ENCODE measurements around the gene RTEL1.

RTEL1 gene

DNA sequence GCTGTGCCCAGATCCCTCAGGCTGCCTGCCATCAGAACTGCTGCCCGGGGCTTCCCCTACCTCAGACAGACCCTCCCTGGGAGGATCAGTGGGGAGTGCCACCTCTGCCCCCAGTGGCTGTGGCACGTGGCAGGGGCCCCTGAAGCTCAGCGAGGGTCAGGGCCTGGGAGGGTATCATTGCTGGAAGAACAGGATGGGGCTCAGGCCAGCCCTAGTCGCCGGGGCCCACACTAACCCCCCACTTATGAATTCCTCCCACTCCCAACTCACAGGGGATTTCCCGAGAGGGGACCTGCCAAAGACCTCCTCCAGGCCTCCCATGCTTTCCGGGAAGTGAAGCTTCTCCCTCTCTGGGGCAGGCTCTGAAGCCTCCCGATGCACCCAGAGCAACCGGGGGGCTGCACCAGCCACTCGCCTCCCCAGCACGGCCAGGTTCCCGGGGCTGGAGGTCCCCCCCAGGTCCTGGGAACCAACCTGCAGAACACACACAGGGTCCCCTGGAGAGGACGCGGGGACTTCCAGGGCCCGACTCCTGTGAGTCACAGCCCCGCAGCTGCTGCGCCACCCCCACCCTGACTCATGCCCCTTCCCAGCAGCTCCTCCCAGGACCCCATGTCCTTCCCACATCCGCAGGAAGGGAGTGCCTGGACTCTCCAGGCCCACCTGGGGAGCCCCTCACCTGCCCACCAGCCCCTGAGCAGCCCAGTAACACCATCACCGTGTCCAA, 40.8 kb downstream of the RTEL1 start:
- TF ChIP-seq, protein P1, sequence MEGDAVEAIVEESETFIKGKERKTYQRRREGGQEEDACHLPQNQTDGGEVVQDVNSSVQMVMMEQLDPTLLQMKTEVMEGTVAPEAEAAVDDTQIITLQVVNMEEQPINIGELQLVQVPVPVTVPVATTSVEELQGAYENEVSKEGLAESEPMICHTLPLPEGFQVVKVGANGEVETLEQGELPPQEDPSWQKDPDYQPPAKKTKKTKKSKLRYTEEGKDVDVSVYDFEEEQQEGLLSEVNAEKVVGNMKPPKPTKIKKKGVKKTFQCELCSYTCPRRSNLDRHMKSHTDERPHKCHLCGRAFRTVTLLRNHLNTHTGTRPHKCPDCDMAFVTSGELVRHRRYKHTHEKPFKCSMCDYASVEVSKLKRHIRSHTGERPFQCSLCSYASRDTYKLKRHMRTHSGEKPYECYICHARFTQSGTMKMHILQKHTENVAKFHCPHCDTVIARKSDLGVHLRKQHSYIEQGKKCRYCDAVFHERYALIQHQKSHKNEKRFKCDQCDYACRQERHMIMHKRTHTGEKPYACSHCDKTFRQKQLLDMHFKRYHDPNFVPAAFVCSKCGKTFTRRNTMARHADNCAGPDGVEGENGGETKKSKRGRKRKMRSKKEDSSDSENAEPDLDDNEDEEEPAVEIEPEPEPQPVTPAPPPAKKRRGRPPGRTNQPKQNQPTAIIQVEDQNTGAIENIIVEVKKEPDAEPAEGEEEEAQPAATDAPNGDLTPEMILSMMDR (IDR thresholded peaks at IDR 0.05; ENCODE audit: low read depth, low read length, missing control alignments), result no peak
- peak; percentile 67 for DNase-seq (ENCODE audit: extremely low read depth, low read depth)
- H3K4me3 ChIP-seq (replicated peaks; ENCODE audit: low read depth, low read length), result peak overlapping the region; percentile 15

DNA sequence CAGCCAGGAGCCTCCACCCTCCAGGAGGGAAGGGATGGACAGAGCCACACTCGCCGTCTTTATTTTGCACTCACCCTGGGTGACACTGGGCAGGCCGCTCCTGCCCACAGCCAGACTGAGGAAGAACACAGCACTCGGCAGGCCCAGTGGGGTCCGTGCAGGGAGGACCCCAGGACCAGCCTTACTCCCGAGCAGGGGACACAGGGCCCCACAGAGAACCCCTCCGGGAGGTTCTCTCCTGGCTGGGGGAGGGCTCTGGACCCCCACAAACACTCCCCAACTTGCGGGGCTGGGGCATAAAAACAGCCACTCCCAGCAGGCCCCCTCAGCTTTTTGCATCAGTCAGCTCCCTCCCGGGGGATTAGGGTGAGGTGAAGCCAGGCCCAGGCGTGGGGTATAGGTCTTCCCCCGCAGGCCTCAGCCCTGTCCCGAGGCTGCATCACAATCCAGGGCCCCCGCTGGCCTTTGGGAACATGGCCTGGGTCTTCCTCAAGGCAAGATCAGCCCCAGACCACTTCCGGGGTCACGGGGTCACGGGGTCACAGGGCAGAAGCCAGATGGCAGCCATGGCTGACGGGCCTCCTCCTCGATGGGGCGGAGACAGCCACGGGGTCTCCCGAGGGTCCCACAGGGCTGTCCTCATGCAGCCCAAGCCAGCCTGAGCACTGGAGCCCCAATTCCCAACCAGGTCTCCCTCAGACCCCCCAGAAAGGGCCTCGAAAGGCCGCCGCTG, 41.5 kb downstream of the RTEL1 start:
- no peak overlapping the region for H3K4me3 ChIP-seq (replicated peaks; ENCODE audit: low read depth, low read length)
- TF ChIP-seq, protein P1 (IDR thresholded peaks at IDR 0.05; ENCODE audit: low read depth, low read length, missing control alignments), result no peak
- no peak for DNase-seq (ENCODE audit: extremely low read depth, low read depth)

DNA sequence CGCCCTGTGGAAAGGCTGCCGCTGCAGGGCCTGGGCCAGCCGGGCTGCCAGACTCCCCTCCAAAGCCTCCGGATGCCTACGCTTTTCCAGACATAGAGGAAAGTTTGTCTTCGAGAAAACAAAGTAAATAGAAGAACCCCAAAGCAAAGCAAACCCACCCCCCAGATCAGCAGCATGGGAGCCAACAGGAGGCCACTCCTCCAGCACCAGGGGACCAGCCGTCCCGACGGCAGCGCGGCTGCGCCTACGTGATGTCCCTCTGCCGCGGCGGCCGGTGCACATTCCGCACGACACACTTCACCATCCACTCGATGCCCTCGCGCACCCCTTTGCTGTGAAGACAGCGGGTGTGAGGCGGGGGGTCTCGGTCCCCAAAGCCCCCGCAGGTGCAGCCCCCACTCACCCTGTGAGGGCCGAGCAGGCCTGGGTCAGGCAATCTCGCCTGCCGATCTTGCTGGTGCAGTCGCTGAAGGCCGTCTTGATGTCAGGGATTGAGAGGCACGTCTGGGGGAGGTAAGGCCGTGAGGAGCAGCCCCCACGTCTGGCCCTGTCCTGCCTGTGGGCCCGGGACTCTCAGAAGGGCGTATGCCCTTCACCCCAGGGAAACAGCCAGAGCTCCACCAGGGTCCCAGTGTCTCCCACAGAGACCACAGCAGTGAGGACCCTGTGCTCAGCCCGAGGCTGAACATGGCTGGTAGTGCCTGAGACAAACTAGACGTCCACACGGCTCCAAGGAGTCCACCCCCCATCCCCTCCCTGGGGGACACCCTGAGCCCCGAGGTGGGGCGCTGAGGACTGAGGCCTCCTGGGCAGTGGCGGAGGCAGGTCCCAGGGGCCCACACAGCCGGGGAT, 42.3 kb downstream of the RTEL1 start:
- TF ChIP-seq, protein P1 (IDR thresholded peaks at IDR 0.05; ENCODE audit: low read depth, low read length, missing control alignments), result no peak
- no peak overlapping the region for H3K4me3 ChIP-seq (replicated peaks; ENCODE audit: low read depth, low read length)
- no peak for DNase-seq (ENCODE audit: extremely low read depth, low read depth)

DNA sequence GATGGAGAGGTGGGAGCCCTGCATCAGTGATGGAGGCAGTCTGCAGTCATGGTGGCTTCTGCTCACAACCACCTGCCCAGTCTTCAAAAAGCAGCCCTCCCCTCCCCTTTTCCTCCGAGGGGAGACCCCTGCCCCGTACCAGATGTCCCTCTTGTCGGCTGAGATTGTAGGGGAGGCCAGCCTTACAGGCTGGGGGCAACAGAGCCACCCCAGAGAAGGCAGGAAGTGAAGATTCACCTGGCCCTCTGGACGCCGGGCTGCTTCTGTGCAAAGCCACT, 42.9 kb downstream of the RTEL1 start:
- TF ChIP-seq, protein P1 (IDR thresholded peaks at IDR 0.05; ENCODE audit: low read depth, low read length, missing control alignments), result no peak
- no peak for DNase-seq (ENCODE audit: extremely low read depth, low read depth)
- H3K4me3 ChIP-seq (replicated peaks; ENCODE audit: low read depth, low read length), result no peak overlapping the region

DNA sequence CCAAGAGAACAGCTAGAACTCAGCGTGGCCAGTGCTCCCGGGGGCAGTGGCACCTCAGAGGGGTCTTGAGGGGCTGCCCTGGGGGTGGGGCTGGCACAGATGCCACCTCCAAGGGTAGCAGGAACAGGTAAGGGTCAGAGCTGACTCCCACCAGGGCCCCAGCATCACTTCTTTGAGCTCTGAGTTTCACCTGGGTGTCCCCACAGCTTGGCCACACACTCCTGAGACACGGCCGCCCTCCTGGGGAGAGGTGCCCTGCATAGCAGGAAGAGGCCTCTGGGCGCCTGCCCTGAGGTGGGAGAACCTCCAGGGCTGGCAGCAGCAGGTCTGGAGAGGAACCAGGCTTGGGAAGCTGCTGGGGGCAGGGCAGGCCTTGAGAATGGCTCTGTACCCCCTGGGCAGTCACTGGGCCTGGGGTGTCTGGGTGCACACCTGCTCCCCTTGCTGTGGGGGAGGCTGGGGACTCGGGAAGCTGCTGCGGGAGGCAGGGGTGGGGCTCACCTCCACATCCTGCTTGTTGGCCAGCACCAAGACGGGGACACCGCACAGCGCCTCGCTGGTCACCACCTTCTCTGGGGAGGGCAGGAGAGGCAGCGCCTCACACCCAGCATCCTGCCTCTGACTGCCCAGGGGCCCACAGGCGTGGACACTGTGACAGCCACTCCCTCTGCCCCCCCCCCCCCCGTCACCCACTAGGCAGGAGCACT, 43.4 kb downstream of the RTEL1 start:
- H3K4me3 ChIP-seq (replicated peaks; ENCODE audit: low read depth, low read length), result no peak overlapping the region

More for the DNA sequence above, 43.4 kb downstream of the RTEL1 start:
- TF ChIP-seq, protein P1 (IDR thresholded peaks at IDR 0.05; ENCODE audit: low read depth, low read length, missing control alignments), result no peak
- DNase-seq (ENCODE audit: extremely low read depth, low read depth), result no peak

Measured in HFF-Myc (cell line).